Endothelial cell (in vitro differentiated cells): ENCODE data around the gene TRPM3. TPM values are rescaled to one million over a fixed set of nuclear protein-coding genes. Genes with fewer than 3 reads are reported as not detected.

Source experiments
- DNase-seq: peaks from one replicate; pipeline ENCODE4 v3.0.0; 2021; ENCODE audit warnings: low spot score
- H3K27ac Mint-ChIP-seq: one replicate; pipeline ENCODE4 v1.8.0; 2021; ENCODE audit warnings: mixed read lengths, inconsistent platforms; ENCODE audit not compliant: unreplicated experiment
- H3K27me3 Mint-ChIP-seq: one replicate; pipeline ENCODE4 v1.8.0; 2021; ENCODE audit warnings: mild to moderate bottlenecking, moderate library complexity, mixed read lengths, inconsistent platforms; ENCODE audit not compliant: unreplicated experiment
- H3K36me3 Mint-ChIP-seq: one replicate; pipeline ENCODE4 v1.8.0; 2021; ENCODE audit warnings: mild to moderate bottlenecking, low read depth, mixed read lengths, inconsistent platforms; ENCODE audit not compliant: unreplicated experiment
- H3K4me1 Mint-ChIP-seq: one replicate; pipeline ENCODE4 v1.8.0; 2021; ENCODE audit warnings: mild to moderate bottlenecking, mixed read lengths, inconsistent platforms; ENCODE audit not compliant: unreplicated experiment
- H3K4me3 Mint-ChIP-seq: one replicate; pipeline ENCODE4 v1.8.0; 2021; ENCODE audit warnings: mild to moderate bottlenecking, mixed read lengths, inconsistent platforms; ENCODE audit not compliant: unreplicated experiment
- H3K9me3 Mint-ChIP-seq: one replicate; pipeline ENCODE4 v1.8.0; 2021; ENCODE audit warnings: mixed read lengths, inconsistent platforms; ENCODE audit not compliant: unreplicated experiment
- CTCF ChIP-seq: fragments of 200-600 bp; sonication (generic); IDR thresholded peaks from one replicate; pipeline ENCODE4 v1.5.0; 2021; ENCODE audit warnings: antibody characterized with exemption; ENCODE audit not compliant: unreplicated experiment
- total RNA-seq: library from RNA; stranded (reverse); fragmentation: NEBNext Ultra II Directional; extraction: Animal tissue kit (Norgen Biotek cat#: 25700); gene quantifications from one replicate; pipeline ENCODE4 v1.2.1, GENCODE V29; 2021; ENCODE audit not compliant: unreplicated experiment

TRPM3 gene
- total RNA-seq, 1 donor from 2014 or later = 0.54 TPM

- Mint-ChIP-seq H3K4me3 (no peak overlapping the region), H3K27ac (no peak overlapping the region), H3K9me3 (no peaks in the 10 kb centered on the region), H3K4me1 (no peaks in the 10 kb centered on the region), H3K27me3 (no peaks in the 10 kb centered on the region), H3K36me3 (no peaks in the 10 kb centered on the region)
- no peak for DNase-seq
- TF ChIP-seq CTCF = no peak
Observed at GRCh38 chr9:71108937-71109336, 12.5 kb downstream of the TRPM3 start.

GRCh38 chr9:71106992-71107391 lies 14.4 kb downstream of the TRPM3 start:
- H3K9me3 Mint-ChIP-seq = no peaks in the 10 kb centered on the region
- no peaks in the 10 kb centered on the region for H3K4me1 Mint-ChIP-seq
- no peaks in the 10 kb centered on the region for H3K27me3 Mint-ChIP-seq
- H3K36me3 Mint-ChIP-seq = no peaks in the 10 kb centered on the region
- H3K27ac Mint-ChIP-seq = no peak overlapping the region
- no peak overlapping the region for H3K4me3 Mint-ChIP-seq
- no peak for DNase-seq
- no peak for TF ChIP-seq CTCF

- Mint-ChIP-seq H3K4me3 (no peak overlapping the region), H3K9me3 (no peaks in the 10 kb centered on the region), H3K4me1 (no peaks in the 10 kb centered on the region), H3K27me3 (no peaks in the 10 kb centered on the region), H3K27ac (no peak overlapping the region), H3K36me3 (no peaks in the 10 kb centered on the region)
- DNase-seq = no peak
- TF ChIP-seq CTCF = no peak
Observed at GRCh38 chr9:71105192-71105591, 16.2 kb downstream of the TRPM3 start.

- H3K27ac Mint-ChIP-seq = no peak overlapping the region
- no peaks in the 10 kb centered on the region for H3K4me1 Mint-ChIP-seq
- no peak for TF ChIP-seq CTCF
- no peaks in the 10 kb centered on the region for H3K9me3 Mint-ChIP-seq
- no peaks in the 10 kb centered on the region for H3K27me3 Mint-ChIP-seq
- H3K4me3 Mint-ChIP-seq = no peak overlapping the region
- H3K36me3 Mint-ChIP-seq = no peaks in the 10 kb centered on the region
- no peak for DNase-seq
Observed at GRCh38 chr9:71098801-71099200, 22.6 kb downstream of the TRPM3 start.

- Mint-ChIP-seq H3K27ac (no peak overlapping the region), H3K9me3 (no peaks in the 10 kb centered on the region), H3K4me3 (no peak overlapping the region), H3K27me3 (no peaks in the 10 kb centered on the region), H3K4me1 (no peaks in the 10 kb centered on the region), H3K36me3 (no peaks in the 10 kb centered on the region)
- no peak for TF ChIP-seq CTCF
- no peak for DNase-seq
Observed at GRCh38 chr9:71097671-71098070, 23.8 kb downstream of the TRPM3 start.
